ENCODE measurements around the gene FGF16.

- TF ChIP-seq CTCF (IDR thresholded peaks at IDR 0.05; ENCODE audit: borderline replicate concordance, extremely low read depth, low read length, poor library complexity, severe bottlenecking), result no peak
- TF ChIP-seq EZH2 (IDR thresholded peaks at IDR 0.05; ENCODE audit: borderline replicate concordance, low read depth, low read length, severe bottlenecking), result no peak
Measured at GRCh38 chrX:77446908-77447652, at the start of gene FGF16.

Data from DND-41 (cell line).